ENCODE results near the gene SYCP2.

The SYCP2 gene

DNA sequence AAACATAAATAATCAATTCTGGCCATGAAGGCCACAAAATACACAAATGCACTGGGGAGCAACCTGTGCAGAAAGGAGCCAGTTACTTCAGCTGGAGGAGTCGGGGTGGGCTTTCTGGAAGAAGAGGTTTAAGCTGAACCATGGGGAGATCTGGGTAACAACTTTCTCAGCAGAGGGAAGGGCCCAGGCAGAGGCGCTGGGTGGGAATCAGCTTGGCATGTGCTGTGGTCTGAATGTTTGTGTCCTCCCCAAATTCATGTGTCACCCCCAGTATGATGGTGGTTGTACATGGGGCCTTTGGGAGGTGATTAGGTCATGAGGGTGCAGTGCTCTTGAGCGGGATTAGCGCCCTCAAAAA, 107.9 kb downstream of the SYCP2 start:
- no peak for DNase-seq (ENCODE audit: low spot score)
- in situ Hi-C loops (cut with MboI; ENCODE audit: low pct_unique_long_range_greater_than_20kb, low sequenced_read_pairs, unreplicated experiment): no loop called here
- TF ChIP-seq CTCF (IDR thresholded peaks at IDR 0.05; ENCODE audit: extremely low read depth, insufficient read depth, missing control alignments): no peak

DNA sequence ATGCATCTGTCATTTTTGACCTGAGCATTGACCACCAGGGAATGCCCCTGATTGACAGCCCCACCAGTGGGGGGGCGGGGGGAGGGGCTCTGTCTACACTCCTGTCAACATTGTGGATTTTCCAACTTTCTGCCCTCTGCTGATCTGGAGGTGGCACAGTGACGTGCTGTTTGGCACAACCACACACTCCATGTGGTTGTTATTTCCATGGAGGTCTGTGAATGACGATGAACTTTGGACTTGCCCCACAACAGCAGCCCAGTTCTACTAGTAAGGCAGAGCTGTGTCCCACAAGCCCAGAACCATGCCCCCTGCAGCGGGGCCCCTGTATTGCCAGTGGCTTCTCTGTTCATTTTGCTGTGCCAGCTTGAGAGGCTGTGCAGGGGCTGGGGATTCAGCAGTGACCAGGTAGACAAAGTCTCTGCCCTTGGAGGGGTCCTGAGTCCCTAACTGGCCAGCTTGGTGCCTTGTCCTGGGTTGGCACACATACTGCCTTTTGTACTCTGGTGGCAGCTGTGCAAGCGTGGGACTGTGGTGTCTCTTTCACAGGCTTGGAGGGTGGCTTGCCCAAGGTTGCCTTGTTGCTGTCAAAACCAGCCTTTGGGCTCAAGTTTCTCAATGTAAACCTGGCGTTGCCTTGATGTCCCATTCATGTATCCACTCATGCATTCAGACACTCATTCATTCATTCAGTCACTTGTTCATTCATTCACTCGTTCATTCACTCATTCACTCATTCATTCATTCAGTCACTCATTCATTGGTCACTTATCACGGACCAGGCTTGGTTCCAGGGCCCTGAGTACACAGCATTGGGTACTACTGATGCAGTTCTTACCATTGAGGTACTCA, 108.5 kb downstream of the SYCP2 start:
- no peak for TF ChIP-seq CTCF (IDR thresholded peaks at IDR 0.05; ENCODE audit: extremely low read depth, insufficient read depth, missing control alignments)
- in situ Hi-C loops (cut with MboI; ENCODE audit: low pct_unique_long_range_greater_than_20kb, low sequenced_read_pairs, unreplicated experiment): no loop called here
- no peak for DNase-seq (ENCODE audit: low spot score)

- TF ChIP-seq CTCF (IDR thresholded peaks at IDR 0.05; ENCODE audit: extremely low read depth, insufficient read depth, missing control alignments): no peak
- DNase-seq (ENCODE audit: low spot score): no peak
- in situ Hi-C loops (cut with MboI; ENCODE audit: low pct_unique_long_range_greater_than_20kb, low sequenced_read_pairs, unreplicated experiment): no loop called here
Observed at GRCh38 chr20:59823491-59824259, 109.8 kb downstream of the SYCP2 start.

DNA sequence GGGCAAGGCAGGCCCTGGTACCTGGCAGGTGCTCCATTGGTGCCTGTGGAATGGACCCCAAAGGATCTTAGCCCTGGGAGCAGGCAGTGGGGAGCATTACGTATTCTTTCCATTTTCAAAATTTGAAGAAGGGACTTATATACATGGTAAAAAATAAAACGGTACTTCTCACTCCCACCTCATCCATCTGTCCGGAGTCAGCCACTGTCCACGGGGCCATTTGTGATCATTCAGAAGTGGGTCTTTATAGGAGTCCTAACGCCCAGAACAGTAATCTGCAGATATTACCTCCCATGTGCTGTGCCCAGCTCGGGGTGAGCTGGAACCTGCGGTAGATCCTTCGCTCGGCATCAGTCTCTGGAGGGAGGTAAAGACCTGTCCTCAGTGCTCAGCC, 110.4 kb downstream of the SYCP2 start:
- in situ Hi-C loops (cut with MboI; ENCODE audit: low pct_unique_long_range_greater_than_20kb, low sequenced_read_pairs, unreplicated experiment): no loop called here
- no peak for DNase-seq (ENCODE audit: low spot score)
- no peak for TF ChIP-seq CTCF (IDR thresholded peaks at IDR 0.05; ENCODE audit: extremely low read depth, insufficient read depth, missing control alignments)

GRCh38 chr20:59822291-59823029, 111.0 kb downstream of the SYCP2 start:
- in situ Hi-C loops (cut with MboI; ENCODE audit: low pct_unique_long_range_greater_than_20kb, low sequenced_read_pairs, unreplicated experiment): no loop called here
- TF ChIP-seq CTCF (IDR thresholded peaks at IDR 0.05; ENCODE audit: extremely low read depth, insufficient read depth, missing control alignments): no peak
- DNase-seq (ENCODE audit: low spot score): no peak

GRCh38 chr20:59821788-59822187, 111.6 kb downstream of the SYCP2 start:
- in situ Hi-C loops (cut with MboI; ENCODE audit: low pct_unique_long_range_greater_than_20kb, low sequenced_read_pairs, unreplicated experiment): no loop called here
- TF ChIP-seq CTCF (IDR thresholded peaks at IDR 0.05; ENCODE audit: extremely low read depth, insufficient read depth, missing control alignments): no peak
- DNase-seq (ENCODE audit: low spot score): no peak
